ENCODE results near the gene ACOX1. TPM values are rescaled to one million over a fixed set of nuclear protein-coding genes. Genes with fewer than 3 reads are reported as not detected.

ACOX1 gene
- total RNA-seq, 2 experiments from 2014 or later, result 14.5 to 17.9 TPM

GRCh38 chr17:75995385-75995925, 16.5 kb upstream of the ACOX1 start:
- ATAC-seq (ENCODE audit: poor library complexity), result no peak
- Histone ChIP-seq H3K4me3 (ENCODE audit: low read length) (no peak overlapping the region), H3K27ac (ENCODE audit: low read depth in 1 of 2, low read length in 2 of 2) (no peak overlapping the region), H3K36me3 (ENCODE audit: insufficient read depth, low read length) (peaks cover 15% of the 10 kb centered on the region), H3K4me1 (ENCODE audit: insufficient read depth, low read length) (peaks cover 13% of the 10 kb centered on the region), H3K9me3 (ENCODE audit: control insufficient read depth in 1 of 2, insufficient read depth in 1 of 2, low read length in 2 of 2) (no peaks in the 10 kb centered on the region), H3K27me3 (ENCODE audit: control insufficient read depth in 1 of 2, insufficient read depth in 2 of 2, low read length in 2 of 2) (no peaks in the 10 kb centered on the region)
- Mint-ChIP-seq H3K27ac (no peak overlapping the region), H3K27me3 (no peaks in the 10 kb centered on the region), H3K9me3 (no peaks in the 10 kb centered on the region), H3K4me3 (no peak overlapping the region), H3K4me1 (ENCODE audit: low read depth) (peaks cover 14% of the 10 kb centered on the region), H3K36me3 (ENCODE audit: low read depth) (peaks cover 12% of the 10 kb centered on the region)
- CTCF ChIA-PET, result no interaction called here
- POLR2A ChIA-PET, result no interaction called here
- DNase-seq, result no peak
- TF ChIP-seq CTCF (IDR thresholded peaks at IDR 0.05), result no peak
- intact Hi-C loops (cut with DNase I, micrococcal nuclease), result no loop called here

GRCh38 chr17:75994802-75995370, 15.9 kb upstream of the ACOX1 start:
- peaks cover 13% of the 10 kb centered on the region for H3K36me3 ChIP-seq (ENCODE audit: insufficient read depth, low read length)
- Mint-ChIP-seq H3K27ac (no peak overlapping the region), H3K36me3 (ENCODE audit: low read depth) (peaks cover 12% of the 10 kb centered on the region), H3K27me3 (no peaks in the 10 kb centered on the region), H3K4me3 (no peak overlapping the region), H3K4me1 (ENCODE audit: low read depth) (peaks cover 14% of the 10 kb centered on the region), H3K9me3 (no peaks in the 10 kb centered on the region)
- no peak overlapping the region for H3K4me3 ChIP-seq (ENCODE audit: low read length)
- H3K27ac ChIP-seq (ENCODE audit: low read depth in 1 of 2, low read length in 2 of 2), result no peak overlapping the region
- CTCF ChIA-PET, result no interaction called here
- H3K9me3 ChIP-seq (ENCODE audit: control insufficient read depth in 1 of 2, insufficient read depth in 1 of 2, low read length in 2 of 2), result no peaks in the 10 kb centered on the region
- ATAC-seq (ENCODE audit: poor library complexity), result no peak
- intact Hi-C loops (cut with DNase I, micrococcal nuclease), result loop anchor here in 1 of 2 experiments (5.0 kb wide), 1 partner anchor 68 kb away; no protein-coding TSS in a partner anchor
- POLR2A ChIA-PET, result no interaction called here
- peaks cover 13% of the 10 kb centered on the region for H3K4me1 ChIP-seq (ENCODE audit: insufficient read depth, low read length)
- TF ChIP-seq CTCF (IDR thresholded peaks at IDR 0.05), result no peak
- H3K27me3 ChIP-seq (ENCODE audit: control insufficient read depth in 1 of 2, insufficient read depth in 2 of 2, low read length in 2 of 2), result no peaks in the 10 kb centered on the region
- DNase-seq, result no peak

GRCh38 chr17:75991396-75991795, 12.4 kb upstream of the ACOX1 start:
- Histone ChIP-seq H3K4me1 (ENCODE audit: insufficient read depth, low read length) (peaks cover under 1% of the 10 kb centered on the region), H3K4me3 (ENCODE audit: low read length) (no peak overlapping the region), H3K9me3 (ENCODE audit: control insufficient read depth in 1 of 2, insufficient read depth in 1 of 2, low read length in 2 of 2) (no peaks in the 10 kb centered on the region), H3K36me3 (ENCODE audit: insufficient read depth, low read length) (peaks cover 16% of the 10 kb centered on the region), H3K27me3 (ENCODE audit: control insufficient read depth in 1 of 2, insufficient read depth in 2 of 2, low read length in 2 of 2) (no peaks in the 10 kb centered on the region), H3K27ac (ENCODE audit: low read depth in 1 of 2, low read length in 2 of 2) (no peak overlapping the region)
- ChIA-PET CTCF (interaction anchor here (1.8 kb wide), 1 partner anchor 9 kb away, joined by 4 read pairs; the partner anchor contains the start of gene CDK3), POLR2A (no interaction called here)
- Mint-ChIP-seq H3K27me3 (no peaks in the 10 kb centered on the region), H3K9me3 (no peaks in the 10 kb centered on the region), H3K4me1 (ENCODE audit: low read depth) (no peaks in the 10 kb centered on the region), H3K4me3 (no peak overlapping the region), H3K36me3 (ENCODE audit: low read depth) (peaks cover 10% of the 10 kb centered on the region), H3K27ac (no peak overlapping the region)
- TF ChIP-seq CTCF (IDR thresholded peaks at IDR 0.05), result no peak
- intact Hi-C loops (cut with DNase I, micrococcal nuclease), result loop anchor here in 1 of 2 experiments (5.0 kb wide), 1 partner anchor 64 kb away; no protein-coding TSS in a partner anchor
- DNase-seq (no peak), ATAC-seq (ENCODE audit: poor library complexity) (no peak)

All from CD4-positive, alpha-beta T cell (primary cell).